ENCODE data around the gene PI4KA.

DNA sequence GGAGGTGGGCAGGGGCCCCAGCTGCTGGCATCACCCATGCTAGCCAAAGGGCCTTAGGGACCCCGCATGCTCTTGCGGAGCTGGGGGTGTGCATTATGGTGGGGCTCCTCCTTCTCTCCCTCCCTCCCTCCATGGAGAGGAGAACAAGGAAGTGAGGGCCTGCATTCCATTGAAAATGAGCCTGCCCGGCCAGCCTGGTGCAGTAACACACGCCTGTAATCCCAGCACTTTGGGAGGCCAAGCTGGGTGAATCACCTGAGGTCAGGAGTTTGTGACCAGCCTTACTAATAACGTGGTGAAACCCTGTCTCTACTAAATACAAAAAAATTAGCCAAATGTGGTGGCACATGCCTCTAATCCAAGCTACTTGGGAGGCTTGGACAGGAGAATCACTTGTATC, 22.6 kb upstream of the PI4KA start:
- TF ChIP-seq, protein P1, sequence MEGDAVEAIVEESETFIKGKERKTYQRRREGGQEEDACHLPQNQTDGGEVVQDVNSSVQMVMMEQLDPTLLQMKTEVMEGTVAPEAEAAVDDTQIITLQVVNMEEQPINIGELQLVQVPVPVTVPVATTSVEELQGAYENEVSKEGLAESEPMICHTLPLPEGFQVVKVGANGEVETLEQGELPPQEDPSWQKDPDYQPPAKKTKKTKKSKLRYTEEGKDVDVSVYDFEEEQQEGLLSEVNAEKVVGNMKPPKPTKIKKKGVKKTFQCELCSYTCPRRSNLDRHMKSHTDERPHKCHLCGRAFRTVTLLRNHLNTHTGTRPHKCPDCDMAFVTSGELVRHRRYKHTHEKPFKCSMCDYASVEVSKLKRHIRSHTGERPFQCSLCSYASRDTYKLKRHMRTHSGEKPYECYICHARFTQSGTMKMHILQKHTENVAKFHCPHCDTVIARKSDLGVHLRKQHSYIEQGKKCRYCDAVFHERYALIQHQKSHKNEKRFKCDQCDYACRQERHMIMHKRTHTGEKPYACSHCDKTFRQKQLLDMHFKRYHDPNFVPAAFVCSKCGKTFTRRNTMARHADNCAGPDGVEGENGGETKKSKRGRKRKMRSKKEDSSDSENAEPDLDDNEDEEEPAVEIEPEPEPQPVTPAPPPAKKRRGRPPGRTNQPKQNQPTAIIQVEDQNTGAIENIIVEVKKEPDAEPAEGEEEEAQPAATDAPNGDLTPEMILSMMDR (IDR thresholded peaks at IDR 0.05): no peak
- TF ChIP-seq POLR2A (IDR thresholded peaks at IDR 0.05): no peak

All from right lobe of liver (tissue), 4 donors.